Measurements from ENCODE around the gene GJB4. TPM values are rescaled to one million over a fixed set of nuclear protein-coding genes. Genes with fewer than 3 reads are reported as not detected.

GJB4 gene
- total and polyA plus RNA-seq, 2 experiments from 2014 or later = 1.00 to 2.5 TPM

DNA sequence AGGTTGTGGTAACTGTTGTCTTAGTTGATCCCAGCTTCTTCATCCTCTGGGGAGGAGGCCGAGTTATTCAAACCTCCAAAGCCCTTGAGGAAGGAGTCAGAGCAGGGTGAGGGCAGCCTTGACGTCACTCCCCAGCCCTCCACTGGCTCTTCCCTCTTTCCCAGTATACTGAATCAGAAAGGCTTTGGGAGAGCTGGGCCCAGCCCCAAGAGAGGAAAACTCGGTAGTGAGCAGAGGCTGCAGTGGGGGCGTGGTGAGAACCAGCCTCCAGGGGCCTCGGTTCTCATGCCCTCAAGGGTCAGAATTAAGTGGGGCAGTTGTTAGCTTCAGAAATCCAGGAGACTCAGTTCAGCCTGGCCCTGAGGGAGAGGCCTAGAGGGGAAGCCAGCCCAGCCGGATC, 31.4 kb downstream of the GJB4 start:
- Histone ChIP-seq H3K4me2 (no peak overlapping the region), H3K36me3 (replicated peaks; ENCODE audit: insufficient read depth, low read depth) (no peaks in the 10 kb centered on the region), H3K27me3 (peaks cover 22% of the 10 kb centered on the region), H3K4me3 (no peak overlapping the region), H2AFZ (no peak overlapping the region), H3K27ac (no peak overlapping the region), H4K20me1 (ENCODE audit: insufficient read depth, poor library complexity, severe bottlenecking) (no peaks in the 10 kb centered on the region), H3K9me3 (ENCODE audit: low read depth) (no peaks in the 10 kb centered on the region), H3K9me2 (replicated peaks; ENCODE audit: insufficient read depth) (no peaks in the 10 kb centered on the region), H3K4me1 (ENCODE audit: insufficient read depth) (no peaks in the 10 kb centered on the region), H3K79me2 (no peaks in the 10 kb centered on the region)
- 77% methylated on average over 6 of the region's 6 CpGs for WGBS (ENCODE audit: low lambda C conversion rate, missing lambda C conversion rate)
- TF ChIP-seq CTCF (IDR thresholded peaks at IDR 0.05; ENCODE audit: poor library complexity) = no peak
- TF ChIP-seq EZH2 (IDR thresholded peaks at IDR 0.05; ENCODE audit: borderline replicate concordance) = no peak
- TF ChIP-seq EZH2phosphoT487 (IDR thresholded peaks at IDR 0.05; ENCODE audit: low read depth, severe bottlenecking, unreplicated experiment) = no peak
- DNase-seq (ENCODE audit: low spot score) = no peak

DNA sequence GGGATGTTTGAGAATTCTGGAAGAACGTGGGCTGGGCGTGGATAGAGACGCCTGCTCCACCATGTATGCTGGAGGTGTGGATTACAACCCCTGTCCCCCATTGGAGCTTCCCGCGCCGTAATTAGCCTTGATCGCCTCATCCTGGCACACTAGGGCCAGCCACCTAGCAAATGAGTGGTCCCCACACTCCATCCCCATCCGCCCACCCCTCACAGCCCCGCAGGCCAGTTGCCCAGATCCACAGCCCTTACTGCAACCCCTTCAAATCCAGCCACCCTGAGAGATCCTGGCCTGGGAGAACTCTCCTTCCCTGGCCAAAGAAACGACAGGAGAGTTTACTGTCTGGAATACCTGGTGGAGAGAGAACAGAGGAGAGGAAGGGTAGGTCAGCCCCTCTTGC, 32.9 kb downstream of the GJB4 start:
- H4K20me1 ChIP-seq (ENCODE audit: insufficient read depth, poor library complexity, severe bottlenecking) = no peaks in the 10 kb centered on the region
- no peaks in the 10 kb centered on the region for H3K4me1 ChIP-seq (ENCODE audit: insufficient read depth)
- no peaks in the 10 kb centered on the region for H3K9me3 ChIP-seq (ENCODE audit: low read depth)
- peaks cover 22% of the 10 kb centered on the region for H3K27me3 ChIP-seq
- H3K4me3 ChIP-seq = no peak overlapping the region
- peak; percentile 49 for TF ChIP-seq EZH2 (IDR thresholded peaks at IDR 0.05; ENCODE audit: borderline replicate concordance)
- TF ChIP-seq EZH2phosphoT487 (IDR thresholded peaks at IDR 0.05; ENCODE audit: low read depth, severe bottlenecking, unreplicated experiment) = no peak
- DNase-seq (ENCODE audit: low spot score) = no peak
- H2AFZ ChIP-seq = no peak overlapping the region
- H3K79me2 ChIP-seq = no peaks in the 10 kb centered on the region
- H3K4me2 ChIP-seq = peak overlapping the region; percentile 75
- no peaks in the 10 kb centered on the region for H3K36me3 ChIP-seq (replicated peaks; ENCODE audit: insufficient read depth, low read depth)
- no peaks in the 10 kb centered on the region for H3K9me2 ChIP-seq (replicated peaks; ENCODE audit: insufficient read depth)
- no peak overlapping the region for H3K27ac ChIP-seq
- WGBS (ENCODE audit: low lambda C conversion rate, missing lambda C conversion rate) = 70% methylated on average over 10 of the region's 10 CpGs

- Histone ChIP-seq H3K9me3 (ENCODE audit: low read depth) (no peaks in the 10 kb centered on the region), H3K9me2 (replicated peaks; ENCODE audit: insufficient read depth) (no peaks in the 10 kb centered on the region), H4K20me1 (ENCODE audit: insufficient read depth, poor library complexity, severe bottlenecking) (no peaks in the 10 kb centered on the region), H3K4me2 (peak within 1 kb of the TSS; percentile 75), H3K79me2 (no peaks in the 10 kb centered on the region), H3K4me3 (no peak within 1 kb of the TSS), H3K4me1 (ENCODE audit: insufficient read depth) (no peaks in the 10 kb centered on the region), H3K36me3 (replicated peaks; ENCODE audit: insufficient read depth, low read depth) (no peaks in the 10 kb centered on the region), H3K27ac (no peak within 1 kb of the TSS), H3K27me3 (peaks cover 22% of the 10 kb centered on the region), H2AFZ (no peak within 1 kb of the TSS)
- no peak for DNase-seq (ENCODE audit: low spot score)
- TF ChIP-seq CTCF (IDR thresholded peaks at IDR 0.05; ENCODE audit: poor library complexity) = no peak
- peak; percentile 37 for TF ChIP-seq EZH2 (IDR thresholded peaks at IDR 0.05; ENCODE audit: borderline replicate concordance)
- WGBS (ENCODE audit: low lambda C conversion rate, missing lambda C conversion rate) = 15% methylated on average over 38 of the region's 45 CpGs
Observed at GRCh38 chr1:34792868-34793727, 33.6 kb downstream of the GJB4 start, which contains the start of gene GJA4. TSS of gene GJA4 (plus strand) at chr1:34792999. CDS start at chr1:34794214, 1,215 bp downstream.

DNA sequence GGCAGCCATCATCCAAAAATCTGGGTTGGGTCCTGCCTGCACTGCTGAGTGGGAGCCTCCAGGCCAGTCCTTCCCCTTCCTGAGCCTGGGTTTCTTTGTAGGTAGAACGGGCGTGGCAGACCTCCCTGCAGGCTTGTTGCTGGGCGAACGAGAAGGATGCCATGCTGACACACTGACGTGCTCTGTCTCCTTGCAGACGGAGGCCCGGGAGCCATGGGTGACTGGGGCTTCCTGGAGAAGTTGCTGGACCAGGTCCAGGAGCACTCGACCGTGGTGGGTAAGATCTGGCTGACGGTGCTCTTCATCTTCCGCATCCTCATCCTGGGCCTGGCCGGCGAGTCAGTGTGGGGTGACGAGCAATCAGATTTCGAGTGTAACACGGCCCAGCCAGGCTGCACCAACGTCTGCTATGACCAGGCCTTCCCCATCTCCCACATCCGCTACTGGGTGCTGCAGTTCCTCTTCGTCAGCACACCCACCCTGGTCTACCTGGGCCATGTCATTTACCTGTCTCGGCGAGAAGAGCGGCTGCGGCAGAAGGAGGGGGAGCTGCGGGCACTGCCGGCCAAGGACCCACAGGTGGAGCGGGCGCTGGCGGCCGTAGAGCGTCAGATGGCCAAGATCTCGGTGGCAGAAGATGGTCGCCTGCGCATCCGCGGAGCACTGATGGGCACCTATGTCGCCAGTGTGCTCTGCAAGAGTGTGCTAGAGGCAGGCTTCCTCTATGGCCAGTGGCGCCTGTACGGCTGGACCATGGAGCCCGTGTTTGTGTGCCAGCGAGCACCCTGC, 34.7 kb downstream of the GJB4 start:
- Histone ChIP-seq H3K4me2 (no peak overlapping the region), H4K20me1 (ENCODE audit: insufficient read depth, poor library complexity, severe bottlenecking) (no peaks in the 10 kb centered on the region), H3K9me2 (replicated peaks; ENCODE audit: insufficient read depth) (no peaks in the 10 kb centered on the region), H3K27ac (no peak overlapping the region), H3K9me3 (ENCODE audit: low read depth) (no peaks in the 10 kb centered on the region), H3K79me2 (no peaks in the 10 kb centered on the region), H2AFZ (no peak overlapping the region), H3K27me3 (peaks cover 22% of the 10 kb centered on the region), H3K4me3 (no peak overlapping the region), H3K36me3 (replicated peaks; ENCODE audit: insufficient read depth, low read depth) (no peaks in the 10 kb centered on the region), H3K4me1 (ENCODE audit: insufficient read depth) (no peaks in the 10 kb centered on the region)
- 96% methylated on average over 40 of the region's 40 CpGs for WGBS (ENCODE audit: low lambda C conversion rate, missing lambda C conversion rate)
- DNase-seq (ENCODE audit: low spot score) = no peak
- TF ChIP-seq CTCF (IDR thresholded peaks at IDR 0.05; ENCODE audit: poor library complexity) (no peak), EZH2 (IDR thresholded peaks at IDR 0.05; ENCODE audit: borderline replicate concordance) (no peak), EZH2phosphoT487 (IDR thresholded peaks at IDR 0.05; ENCODE audit: low read depth, severe bottlenecking, unreplicated experiment) (no peak)

Measured in hepatocyte (in vitro differentiated cells).